Activated effector memory CD4-positive, alpha-beta T cell treated with Interleukin-2 at 50 U/mL for 16 hours (primary cell): ENCODE measurements around the gene CALHM3.
"Not testable (repeated sequence)": the region's sequence is repeated elsewhere in the genome, so short reads cannot be mapped to it uniquely, and the experiment has no call there.

Source experiments
- DNase-seq: peaks from one replicate; pipeline ENCODE4 v3.0.0-alpha.2; 2020

Gene CALHM3

GRCh38 chr10:103501186-103501585 lies 22.1 kb upstream of the CALHM3 start:
- no peak for DNase-seq

- no peak for DNase-seq
Measured at GRCh38 chr10:103500481-103500880, 21.4 kb upstream of the CALHM3 start.

- DNase-seq: no peak
Measured at GRCh38 chr10:103499881-103500280, 20.8 kb upstream of the CALHM3 start.

DNA sequence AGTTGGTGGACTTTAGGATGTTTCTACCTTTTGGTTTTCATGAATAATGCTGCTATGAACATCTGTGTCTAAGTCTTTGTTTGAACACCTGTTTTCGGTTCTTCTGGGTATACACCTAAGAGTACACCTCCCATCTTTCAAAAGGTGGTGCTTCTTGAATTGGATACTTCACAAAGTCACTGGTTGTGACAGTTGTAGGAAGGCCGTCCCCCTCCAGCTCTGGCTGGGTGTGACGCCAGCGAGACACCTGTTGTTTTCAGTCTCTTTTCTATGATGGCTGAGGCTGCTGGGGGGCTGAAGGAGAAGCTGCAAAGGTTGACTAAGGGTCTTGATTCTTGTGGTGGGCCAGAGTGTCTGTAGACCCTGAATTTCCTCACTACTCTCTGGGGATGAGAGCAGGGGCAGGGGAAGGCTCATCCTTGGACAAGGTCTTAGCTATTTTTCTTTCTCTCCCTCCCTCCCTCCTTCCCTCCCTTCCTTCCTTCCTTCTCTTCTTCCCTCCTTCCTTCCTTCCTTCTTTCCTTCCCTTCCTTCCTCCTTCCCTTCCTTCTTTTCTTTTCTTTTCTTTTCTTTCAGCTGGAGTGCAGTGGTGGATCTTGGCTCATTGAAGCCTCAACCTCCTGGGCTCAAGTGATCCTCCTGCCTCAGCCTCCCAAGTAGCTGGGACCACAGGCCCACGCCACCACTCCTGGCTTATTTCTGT lies 20.0 kb upstream of the CALHM3 start:
- DNase-seq: no peak

- no peak for DNase-seq
Measured at GRCh38 chr10:103497161-103497915, 18.3 kb upstream of the CALHM3 start.

DNA sequence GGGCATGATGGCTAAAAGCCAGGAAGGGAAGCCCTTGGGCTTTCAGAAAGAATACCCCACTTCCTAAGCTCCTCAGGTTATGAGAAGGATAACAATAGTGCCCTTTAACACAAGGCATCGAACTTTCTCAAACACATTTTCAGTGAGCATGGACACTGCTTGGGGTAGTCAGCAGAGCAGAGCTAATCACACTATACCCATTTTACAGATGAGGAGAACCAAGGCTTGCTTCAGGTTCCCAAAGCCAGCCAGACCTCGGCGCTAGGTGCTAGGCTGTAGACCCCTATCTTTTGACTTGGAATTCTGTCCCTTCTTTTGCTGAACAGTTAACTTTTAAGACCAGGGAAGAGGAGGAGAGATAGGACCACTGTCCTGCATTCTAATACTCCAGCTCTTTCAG lies 16.3 kb upstream of the CALHM3 start:
- no peak for DNase-seq

GRCh38 chr10:103493916-103494877 lies 15.2 kb upstream of the CALHM3 start:
- no peak for DNase-seq

DNA sequence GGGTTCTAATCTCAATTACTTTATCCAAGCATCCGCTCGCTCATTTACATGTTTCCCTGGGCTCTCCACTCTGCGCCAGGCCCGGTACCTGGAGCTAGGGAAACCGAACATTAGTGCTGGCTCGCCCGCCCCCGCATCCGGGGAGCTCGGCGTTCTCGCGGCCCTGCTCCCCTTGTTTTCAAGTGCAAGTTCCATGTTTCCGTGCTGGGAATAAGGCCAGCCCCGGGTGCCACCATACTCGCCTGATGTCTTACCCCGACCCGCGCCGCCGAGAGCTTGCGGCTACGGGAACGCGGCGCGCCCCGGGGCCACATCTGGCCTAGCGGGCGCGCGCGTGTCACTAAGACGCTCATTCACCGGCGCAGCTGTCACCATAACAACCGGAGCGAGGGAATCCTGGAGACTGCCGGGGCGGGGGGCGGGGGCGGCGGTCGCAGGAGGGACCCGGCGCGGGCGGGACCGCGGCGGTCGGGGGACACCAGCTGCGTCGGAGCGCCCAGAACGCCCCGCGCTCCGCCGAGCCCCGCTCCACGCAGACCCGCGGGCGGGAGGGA lies 14.4 kb upstream of the CALHM3 start, which contains the start of gene NEURL1:
Gene NEURL1 (plus strand): TSS at position 344 of the 554 bp plus-strand sequence. CDS start 683 bp downstream, outside the sequence.
- DNase-seq: no peak

DNA sequence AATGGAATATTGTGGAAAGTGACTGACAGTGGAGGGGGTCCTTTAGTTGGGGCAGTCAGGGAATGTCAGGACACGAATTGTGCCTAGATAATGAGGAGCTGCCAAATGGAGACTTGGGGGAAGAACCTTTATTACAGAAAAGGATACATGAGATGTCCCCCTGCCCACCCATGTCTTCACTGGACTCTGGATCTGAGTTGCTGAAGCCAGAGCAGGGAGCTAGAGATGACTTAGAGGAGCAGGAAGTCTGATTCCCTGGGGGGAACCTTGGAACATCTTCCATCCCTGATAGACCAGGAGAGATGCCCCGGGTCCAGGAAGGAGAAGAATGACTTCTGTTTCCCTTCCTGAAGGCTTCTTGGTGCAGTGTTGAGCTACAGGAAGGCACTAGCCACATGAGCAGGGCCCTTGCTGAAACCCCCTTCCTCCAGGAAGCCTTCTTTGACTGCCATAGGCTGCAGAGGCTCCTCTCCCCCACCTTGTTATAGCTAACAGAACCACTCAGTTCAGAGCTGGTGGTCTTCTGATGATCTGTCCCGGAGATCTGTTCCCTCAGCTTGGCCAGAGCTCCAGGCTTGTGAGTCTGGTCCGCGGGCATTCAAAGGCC lies 13.7 kb upstream of the CALHM3 start:
- no peak for DNase-seq

GRCh38 chr10:103491729-103492364 lies 12.8 kb upstream of the CALHM3 start:
- DNase-seq: no peak

DNA sequence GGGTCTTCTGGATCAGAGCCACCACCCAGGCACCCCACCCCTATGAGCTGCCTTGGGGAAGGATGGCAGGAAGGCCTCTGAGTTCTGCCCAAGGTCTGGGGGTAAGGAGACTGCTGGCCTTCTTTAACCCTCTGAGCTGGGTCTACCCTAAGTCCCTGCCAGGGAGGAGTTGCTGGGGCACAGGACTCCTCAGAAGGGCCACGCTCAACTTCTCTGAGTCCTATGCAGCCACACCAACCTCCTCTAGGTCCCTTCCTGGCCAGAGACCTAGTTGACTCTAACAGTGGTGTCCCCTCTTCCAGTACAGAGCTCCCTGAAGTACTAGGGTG lies 11.9 kb upstream of the CALHM3 start:
- no peak for DNase-seq

GRCh38 chr10:103487410-103487708 lies 8.3 kb upstream of the CALHM3 start:
- DNase-seq: no peak

DNA sequence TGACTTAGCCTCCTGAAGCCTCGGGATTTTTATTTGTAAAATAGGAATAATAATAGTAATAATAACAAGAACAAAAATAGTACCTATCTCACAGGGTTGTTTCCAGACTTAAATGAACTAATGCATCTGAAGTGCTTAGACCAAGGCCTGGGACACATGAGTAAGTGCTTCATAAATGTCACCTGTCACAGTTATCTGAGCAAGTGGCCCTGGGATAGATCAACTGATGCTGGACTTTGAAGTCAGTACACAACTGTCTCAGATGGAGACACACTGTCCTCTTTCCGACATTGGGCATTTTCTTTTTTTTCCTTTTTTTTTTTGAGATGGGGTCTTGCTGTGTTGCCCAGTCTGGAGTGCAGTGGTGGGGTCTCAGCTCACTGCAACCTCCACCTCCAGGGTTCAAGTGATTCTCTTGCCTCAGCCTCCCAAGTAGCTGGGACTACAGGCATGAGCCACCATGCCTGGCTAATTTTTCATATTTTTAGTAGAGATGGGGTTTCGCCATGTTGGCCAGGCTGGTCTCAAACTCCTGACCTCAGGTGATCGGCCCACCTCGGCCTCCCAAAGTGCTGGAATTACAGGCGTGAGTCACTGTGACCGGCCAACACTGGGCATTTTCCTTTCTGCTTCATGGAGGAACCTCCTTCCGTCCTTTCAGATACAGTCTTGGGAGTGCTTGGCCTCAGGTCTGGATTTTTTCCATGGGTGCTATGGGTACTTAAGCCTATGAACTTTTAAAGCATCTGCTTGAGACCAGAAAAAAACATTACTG lies 7.8 kb upstream of the CALHM3 start:
- DNase-seq: not testable (repeated sequence)

GRCh38 chr10:103481974-103482531 lies 3.0 kb upstream of the CALHM3 start:
- no peak for DNase-seq

- DNase-seq: no peak
Measured at GRCh38 chr10:103480521-103480920, 1.5 kb upstream of the CALHM3 start.

DNA sequence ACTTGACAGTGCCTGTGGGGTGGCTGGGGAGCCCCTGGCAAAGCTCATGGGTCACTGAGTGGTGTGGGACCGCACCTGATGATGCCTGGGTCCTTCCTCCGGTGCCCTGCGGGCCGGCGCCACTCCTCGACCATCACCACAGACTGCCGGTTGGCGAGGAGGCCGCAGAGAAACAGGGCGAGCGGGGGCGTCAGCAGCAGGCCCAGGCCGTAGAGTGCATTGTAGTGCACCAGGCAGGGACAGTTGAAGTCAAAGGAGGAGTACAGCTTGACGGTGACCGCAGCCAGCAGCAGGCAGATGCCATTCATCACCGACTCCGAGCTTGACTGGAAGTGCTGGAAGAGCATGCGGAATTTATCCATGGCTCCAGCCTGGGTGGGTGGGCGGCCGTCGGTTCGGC lies 369 bp downstream of the CALHM3 start:
- no peak for DNase-seq

GRCh38 chr10:103476046-103476768 lies 2.8 kb downstream of the CALHM3 start:
- DNase-seq: no peak

GRCh38 chr10:103475437-103475836 lies 3.6 kb downstream of the CALHM3 start:
- no peak for DNase-seq

DNA sequence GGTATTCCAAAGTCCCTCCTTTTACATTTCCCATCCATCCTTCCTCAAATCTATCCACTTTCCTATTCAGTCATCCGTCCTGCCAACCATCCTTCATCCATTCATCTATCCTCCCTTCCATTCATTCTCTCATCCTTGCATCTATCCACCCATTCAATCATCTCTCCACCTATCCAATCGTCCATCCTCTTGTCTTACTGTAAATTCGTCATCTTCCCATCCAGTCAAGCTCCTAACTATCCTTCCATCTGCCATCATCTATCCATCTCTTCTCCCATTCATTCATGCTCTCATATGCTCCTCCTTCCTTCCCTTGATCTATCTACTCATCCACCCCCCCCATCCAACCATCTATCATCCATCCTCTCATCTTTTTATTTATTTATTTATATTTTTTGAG lies 5.0 kb downstream of the CALHM3 start:
- no peak for DNase-seq

GRCh38 chr10:103473261-103473671 lies 5.8 kb downstream of the CALHM3 start:
- no peak for DNase-seq
